SK-N-SH treated with all-trans-retinoic acid at 6 μM for 48 hours (cell line): ENCODE results near the gene PDCD6IP.

Source experiments
- GLIS3 ChIP-seq: fragments of 250-450 bp; sonication (Bioruptor Pico); IDR thresholded peaks from 2 replicates; pipeline ENCODE4 v1.5.0; 2020; ENCODE audit warnings: mild to moderate bottlenecking, moderate library complexity
- PPARA ChIP-seq: fragments of 250-450 bp; sonication (Bioruptor Pico); IDR thresholded peaks from 2 replicates; pipeline ENCODE4 v1.5.0; 2020; ENCODE audit warnings: mild to moderate bottlenecking, borderline replicate concordance

GRCh38 chr3:33839283-33839682, 40.9 kb downstream of the PDCD6IP start:
- TF ChIP-seq PPARA (CRISPR knock-in tag) (no peak), GLIS3 (CRISPR knock-in tag) (no peak)
